Vagina (tissue), 2 donors: ENCODE data around the gene RIT2. TPM values are rescaled to one million over a fixed set of nuclear protein-coding genes. Genes with fewer than 3 reads are reported as not detected.

ENCODE experiments used
- DNase-seq, 2 donors: peaks; one replicate each; pipeline ENCODE4 v3.0.0-alpha.2; 2017; ENCODE audit errors: extremely low spot score in 2 of 2
- H3K27ac ChIP-seq: fragments of 200-600 bp; sonication (generic); one replicate; pipeline ENCODE4 v1.5.1; 2019
- H3K27me3 ChIP-seq: fragments of 200-600 bp; sonication (generic); one replicate; pipeline ENCODE4 v1.5.1; 2019
- H3K36me3 ChIP-seq, 2 donors: fragments of 200-600 bp; sonication (generic); one replicate each; pipeline ENCODE4 v1.5.1; 2017 to 2019
- H3K4me1 ChIP-seq: fragments of 200-600 bp; sonication (generic); one replicate; pipeline ENCODE4 v1.5.1; 2019
- H3K4me3 ChIP-seq, 2 donors: fragments of 200-600 bp; sonication (generic); 1 replicate in 1 of 2; 2 replicates in 1 of 2; pipeline ENCODE4 v1.5.1; 2016 to 2019
- H3K9me3 ChIP-seq: fragments of 200-600 bp; sonication (generic); one replicate; pipeline ENCODE4 v1.5.1; 2019
- POLR2A ChIP-seq, 2 donors: fragments of 450-650 bp; IDR thresholded peaks; one replicate each; pipeline ENCODE4 v1.6.1; 2017; ENCODE audit warnings: antibody characterized with exemption in 2 of 2, mild to moderate bottlenecking in 2 of 2, moderate library complexity in 2 of 2
- POLR2AphosphoS5 ChIP-seq, 2 donors: sonication (generic); formaldehyde crosslinking; IDR thresholded peaks; one replicate each; pipeline ENCODE4 v1.9.0; 2017; ENCODE audit warnings: antibody characterized with exemption in 2 of 2, mild to moderate bottlenecking in 2 of 2, low read depth in 1 of 2; ENCODE audit not compliant: insufficient read depth in 1 of 2
- intact Hi-C: fragments of 100-400 bp; cut with DNase I; formaldehyde crosslinking; loops from one replicate; pipeline ENCODE4 v1.15.1; 2023
- total RNA-seq: library from RNA; depleted of rRNA; stranded (reverse); fragments of >200 nt; gene quantifications from one replicate; pipeline ENCODE4 v1.2.3, GENCODE V29; 2016
- TF ChIP-seq, protein P1 (sequence below), 3 experiments: fragments of 450-650 bp in 2 of 3; fragments of 200-600 bp in 1 of 3; sonication (generic) in 1 of 3; IDR thresholded peaks; one replicate each; pipeline ENCODE4 v1.5.1; 2017 to 2019; ENCODE audit warnings: antibody characterized with exemption in 3 of 3, mild to moderate bottlenecking in 2 of 3, moderate library complexity in 2 of 3

The RIT2 gene
- total RNA-seq, 1 donor from 2014 or later: not detected

DNA sequence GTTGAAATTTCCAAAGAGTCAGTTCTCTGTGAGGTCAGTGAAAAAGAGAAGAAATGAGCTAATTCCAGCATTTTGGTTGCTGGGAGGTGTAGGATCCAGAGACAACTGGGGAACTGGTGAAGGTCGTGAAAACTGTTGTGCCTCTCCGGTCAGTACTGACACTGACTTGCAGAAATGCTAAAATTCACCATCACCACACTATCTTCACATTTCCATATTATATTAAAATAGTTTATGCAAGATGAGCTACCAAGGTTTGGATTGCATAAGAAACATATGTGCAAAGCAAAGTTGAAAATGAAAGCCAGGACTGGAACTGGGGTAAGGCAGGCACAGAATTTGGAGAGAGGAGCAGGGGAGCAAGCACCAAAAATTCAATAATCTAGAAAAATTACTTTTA lies 21.8 kb downstream of the RIT2 start:
- Histone ChIP-seq H3K4me3 (no peak overlapping the region), H3K4me1 (no peaks in the 10 kb centered on the region), H3K9me3 (no peaks in the 10 kb centered on the region), H3K27ac (no peak overlapping the region), H3K27me3 (no peaks in the 10 kb centered on the region), H3K36me3 (no peaks in the 10 kb centered on the region)
- intact Hi-C loops: no loop called here
- no peak for TF ChIP-seq POLR2A (IDR thresholded peaks at IDR 0.05)
- TF ChIP-seq POLR2AphosphoS5 (IDR thresholded peaks at IDR 0.05; ENCODE audit: insufficient read depth in 1 of 2, low read depth in 1 of 2): no peak
- TF ChIP-seq, protein P1, sequence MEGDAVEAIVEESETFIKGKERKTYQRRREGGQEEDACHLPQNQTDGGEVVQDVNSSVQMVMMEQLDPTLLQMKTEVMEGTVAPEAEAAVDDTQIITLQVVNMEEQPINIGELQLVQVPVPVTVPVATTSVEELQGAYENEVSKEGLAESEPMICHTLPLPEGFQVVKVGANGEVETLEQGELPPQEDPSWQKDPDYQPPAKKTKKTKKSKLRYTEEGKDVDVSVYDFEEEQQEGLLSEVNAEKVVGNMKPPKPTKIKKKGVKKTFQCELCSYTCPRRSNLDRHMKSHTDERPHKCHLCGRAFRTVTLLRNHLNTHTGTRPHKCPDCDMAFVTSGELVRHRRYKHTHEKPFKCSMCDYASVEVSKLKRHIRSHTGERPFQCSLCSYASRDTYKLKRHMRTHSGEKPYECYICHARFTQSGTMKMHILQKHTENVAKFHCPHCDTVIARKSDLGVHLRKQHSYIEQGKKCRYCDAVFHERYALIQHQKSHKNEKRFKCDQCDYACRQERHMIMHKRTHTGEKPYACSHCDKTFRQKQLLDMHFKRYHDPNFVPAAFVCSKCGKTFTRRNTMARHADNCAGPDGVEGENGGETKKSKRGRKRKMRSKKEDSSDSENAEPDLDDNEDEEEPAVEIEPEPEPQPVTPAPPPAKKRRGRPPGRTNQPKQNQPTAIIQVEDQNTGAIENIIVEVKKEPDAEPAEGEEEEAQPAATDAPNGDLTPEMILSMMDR (IDR thresholded peaks at IDR 0.05): no peak
- no peak for DNase-seq

DNA sequence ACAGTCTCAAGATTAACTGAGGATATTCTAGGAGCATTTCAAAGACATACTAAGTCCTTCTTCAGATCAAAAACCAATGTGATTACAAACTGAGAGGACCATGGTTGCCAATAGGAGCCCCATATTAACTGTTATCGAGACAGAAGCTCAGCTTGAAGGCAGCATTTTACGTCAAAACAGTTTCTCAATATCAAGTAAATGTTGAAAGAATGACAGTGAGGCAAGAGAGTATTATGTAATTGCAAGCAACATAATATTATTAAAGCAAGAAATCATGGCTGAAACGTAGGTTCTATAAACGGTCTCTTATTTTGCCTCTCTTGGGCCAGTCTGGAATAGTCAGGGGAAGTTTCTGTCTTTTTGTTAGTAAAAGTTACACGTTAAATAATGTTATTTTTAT lies 22.9 kb downstream of the RIT2 start:
- TF ChIP-seq POLR2A (IDR thresholded peaks at IDR 0.05) (no peak), POLR2AphosphoS5 (IDR thresholded peaks at IDR 0.05; ENCODE audit: insufficient read depth in 1 of 2, low read depth in 1 of 2) (no peak)
- TF ChIP-seq, protein P1 (IDR thresholded peaks at IDR 0.05): no peak
- Histone ChIP-seq H3K9me3 (no peaks in the 10 kb centered on the region), H3K4me1 (no peaks in the 10 kb centered on the region), H3K36me3 (no peaks in the 10 kb centered on the region), H3K27ac (no peak overlapping the region), H3K27me3 (no peaks in the 10 kb centered on the region), H3K4me3 (no peak overlapping the region)
- intact Hi-C loops: no loop called here
- no peak for DNase-seq

DNA sequence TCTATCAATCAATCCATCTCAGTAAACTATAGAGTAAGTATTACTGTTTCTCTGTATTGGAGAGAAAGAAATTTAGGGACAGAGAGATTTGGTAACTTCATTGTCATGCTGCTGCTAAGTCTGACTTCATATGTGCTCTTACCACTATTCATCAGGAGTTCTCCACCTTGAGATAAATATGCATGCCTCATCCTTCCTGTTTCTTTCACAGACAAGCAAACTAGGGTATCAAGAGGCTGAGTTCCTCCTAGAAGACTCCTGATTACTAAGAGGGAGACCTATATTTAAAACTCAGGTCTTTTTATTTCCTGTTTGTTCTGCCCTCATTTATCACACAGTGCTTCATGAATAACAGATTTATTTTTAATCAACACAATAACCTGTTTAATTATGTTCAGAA lies 34.1 kb downstream of the RIT2 start:
- intact Hi-C loops: no loop called here
- no peak for DNase-seq
- H3K4me3 ChIP-seq: no peak overlapping the region
- H3K4me1 ChIP-seq: no peaks in the 10 kb centered on the region
- no peaks in the 10 kb centered on the region for H3K9me3 ChIP-seq
- no peaks in the 10 kb centered on the region for H3K36me3 ChIP-seq
- H3K27ac ChIP-seq: no peak overlapping the region
- no peaks in the 10 kb centered on the region for H3K27me3 ChIP-seq
- TF ChIP-seq POLR2A (IDR thresholded peaks at IDR 0.05): no peak
- TF ChIP-seq POLR2AphosphoS5 (IDR thresholded peaks at IDR 0.05; ENCODE audit: insufficient read depth in 1 of 2, low read depth in 1 of 2): no peak
- TF ChIP-seq, protein P1 (IDR thresholded peaks at IDR 0.05): no peak

DNA sequence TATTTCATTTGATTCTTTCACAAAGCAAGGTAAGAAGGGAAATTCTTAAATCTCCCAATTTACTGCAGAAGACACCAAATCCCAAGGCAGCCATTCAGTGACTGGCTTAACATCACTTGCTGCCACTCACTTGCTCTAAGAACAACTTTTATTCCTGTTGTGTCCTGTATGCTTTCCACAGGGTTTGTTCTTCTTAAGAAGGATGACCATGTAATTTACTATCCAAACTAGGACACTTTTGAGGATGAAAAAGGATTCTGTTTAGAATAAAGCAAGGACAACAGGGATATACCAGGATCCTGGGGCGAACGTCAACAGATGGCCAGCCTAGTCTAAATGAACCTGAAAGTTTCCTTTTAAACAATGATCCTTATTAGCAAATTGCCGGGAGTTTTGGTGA lies 34.8 kb downstream of the RIT2 start:
- no peak for DNase-seq
- Histone ChIP-seq H3K9me3 (no peaks in the 10 kb centered on the region), H3K4me3 (no peak overlapping the region), H3K27me3 (no peaks in the 10 kb centered on the region), H3K36me3 (no peaks in the 10 kb centered on the region), H3K27ac (no peak overlapping the region), H3K4me1 (no peaks in the 10 kb centered on the region)
- intact Hi-C loops: no loop called here
- no peak for TF ChIP-seq POLR2AphosphoS5 (IDR thresholded peaks at IDR 0.05; ENCODE audit: insufficient read depth in 1 of 2, low read depth in 1 of 2)
- TF ChIP-seq, protein P1 (IDR thresholded peaks at IDR 0.05): no peak
- TF ChIP-seq POLR2A (IDR thresholded peaks at IDR 0.05): no peak

DNA sequence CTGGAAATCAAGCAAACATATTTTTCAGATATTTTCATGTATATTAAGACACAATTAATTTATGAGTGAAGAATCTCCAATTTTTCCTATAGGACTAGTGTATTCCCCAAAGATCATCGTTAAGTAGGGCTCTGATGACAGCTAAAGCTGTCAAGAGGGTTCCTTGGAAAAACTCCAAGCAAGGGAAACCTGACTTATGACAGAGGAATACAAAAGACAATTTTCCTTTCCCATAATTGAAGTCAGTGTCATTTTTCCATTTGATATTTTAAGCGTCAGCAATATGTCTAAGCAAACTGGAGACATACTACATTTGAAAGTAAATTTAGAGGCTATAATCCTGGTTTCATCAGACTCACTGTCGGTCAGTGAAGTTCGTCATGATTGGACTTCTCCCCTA lies 36.1 kb downstream of the RIT2 start:
- Histone ChIP-seq H3K36me3 (no peaks in the 10 kb centered on the region), H3K4me1 (no peaks in the 10 kb centered on the region), H3K4me3 (no peak overlapping the region), H3K27ac (no peak overlapping the region), H3K9me3 (no peaks in the 10 kb centered on the region), H3K27me3 (no peaks in the 10 kb centered on the region)
- intact Hi-C loops: no loop called here
- no peak for DNase-seq
- TF ChIP-seq, protein P1 (IDR thresholded peaks at IDR 0.05): no peak
- TF ChIP-seq POLR2AphosphoS5 (IDR thresholded peaks at IDR 0.05; ENCODE audit: insufficient read depth in 1 of 2, low read depth in 1 of 2): no peak
- no peak for TF ChIP-seq POLR2A (IDR thresholded peaks at IDR 0.05)
